Vagina (tissue), 2 donors: ENCODE results near the gene GID8. TPM values are rescaled to one million over a fixed set of nuclear protein-coding genes. Genes with fewer than 3 reads are reported as not detected.

Experiments
- DNase-seq, 2 donors: peaks; one replicate each; pipeline ENCODE4 v3.0.0-alpha.2; 2017; ENCODE audit errors: extremely low spot score in 2 of 2
- H3K27ac ChIP-seq: fragments of 200-600 bp; sonication (generic); one replicate; pipeline ENCODE4 v1.5.1; 2019
- H3K27me3 ChIP-seq: fragments of 200-600 bp; sonication (generic); one replicate; pipeline ENCODE4 v1.5.1; 2019
- H3K36me3 ChIP-seq, 2 donors: fragments of 200-600 bp; sonication (generic); one replicate each; pipeline ENCODE4 v1.5.1; 2017 to 2019
- H3K4me1 ChIP-seq: fragments of 200-600 bp; sonication (generic); one replicate; pipeline ENCODE4 v1.5.1; 2019
- H3K4me3 ChIP-seq, 2 donors: fragments of 200-600 bp; sonication (generic); 1 replicate in 1 of 2; 2 replicates in 1 of 2; pipeline ENCODE4 v1.5.1; 2016 to 2019
- H3K9me3 ChIP-seq: fragments of 200-600 bp; sonication (generic); one replicate; pipeline ENCODE4 v1.5.1; 2019
- POLR2A ChIP-seq, 2 donors: fragments of 450-650 bp; IDR thresholded peaks; one replicate each; pipeline ENCODE4 v1.6.1; 2017; ENCODE audit warnings: antibody characterized with exemption in 2 of 2, mild to moderate bottlenecking in 2 of 2, moderate library complexity in 2 of 2
- POLR2AphosphoS5 ChIP-seq, 2 donors: sonication (generic); formaldehyde crosslinking; IDR thresholded peaks; one replicate each; pipeline ENCODE4 v1.9.0; 2017; ENCODE audit warnings: antibody characterized with exemption in 2 of 2, mild to moderate bottlenecking in 2 of 2, low read depth in 1 of 2; ENCODE audit not compliant: insufficient read depth in 1 of 2
- intact Hi-C: fragments of 100-400 bp; cut with DNase I; formaldehyde crosslinking; loops from one replicate; pipeline ENCODE4 v1.15.1; 2023
- total RNA-seq: library from RNA; depleted of rRNA; stranded (reverse); fragments of >200 nt; gene quantifications from one replicate; pipeline ENCODE4 v1.2.3, GENCODE V29; 2016
- TF ChIP-seq, protein P1 (sequence below), 3 experiments: fragments of 450-650 bp in 2 of 3; fragments of 200-600 bp in 1 of 3; sonication (generic) in 1 of 3; IDR thresholded peaks; one replicate each; pipeline ENCODE4 v1.5.1; 2017 to 2019; ENCODE audit warnings: antibody characterized with exemption in 3 of 3, mild to moderate bottlenecking in 2 of 3, moderate library complexity in 2 of 3

The GID8 gene
- total RNA-seq, 1 donor from 2014 or later: 30.2 TPM

DNA sequence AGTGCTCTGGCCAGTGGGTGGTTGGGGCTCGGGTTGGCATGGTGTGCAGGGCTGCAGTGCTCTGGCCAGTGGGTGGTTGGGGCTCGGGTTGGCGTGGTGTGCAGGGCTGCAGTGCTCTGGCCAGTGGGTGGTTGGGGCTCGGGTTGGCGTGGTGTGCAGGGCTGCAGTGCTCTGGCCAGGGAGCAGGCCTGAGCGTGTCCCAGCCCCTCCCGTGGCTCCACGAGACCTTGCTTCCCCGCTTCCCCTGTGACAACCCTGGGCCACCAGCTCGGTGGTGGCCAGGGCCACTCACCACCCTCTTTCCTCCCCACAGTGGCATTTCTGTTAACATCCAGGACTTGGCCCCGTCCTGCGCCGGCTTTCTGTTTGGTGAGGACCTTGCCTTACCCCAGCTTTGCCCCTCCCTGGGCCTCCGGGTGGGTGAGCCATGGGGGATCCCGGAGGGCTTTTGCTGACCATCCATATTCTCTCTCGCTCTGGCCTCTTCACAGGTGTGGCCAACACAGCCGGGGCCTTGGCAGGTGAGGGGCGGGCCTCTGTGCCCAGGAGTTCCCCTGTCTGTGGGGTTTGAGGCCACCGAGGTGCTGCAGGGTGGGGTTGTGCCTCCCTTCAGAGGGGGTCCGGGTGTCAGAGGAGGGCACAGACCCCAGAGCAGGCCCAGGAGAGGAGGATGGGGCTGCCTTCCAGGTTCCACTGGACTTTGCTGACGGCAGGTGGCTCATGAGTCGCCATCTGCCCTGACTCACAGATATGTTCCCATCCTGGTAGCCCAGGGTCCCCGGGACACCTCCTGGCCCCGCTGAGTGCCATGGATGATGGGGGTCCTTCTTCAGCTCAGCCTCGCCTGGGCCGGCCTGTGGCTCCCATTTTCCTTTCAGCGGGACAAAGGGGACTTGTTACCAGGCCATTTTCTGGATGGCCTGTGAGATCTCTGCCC is 28.5 kb downstream of the GID8 start:
- H3K27me3 ChIP-seq: no peaks in the 10 kb centered on the region
- TF ChIP-seq POLR2AphosphoS5 (IDR thresholded peaks at IDR 0.05; ENCODE audit: insufficient read depth in 1 of 2, low read depth in 1 of 2): no peak
- no peak for TF ChIP-seq POLR2A (IDR thresholded peaks at IDR 0.05)
- DNase-seq: no peak
- no peaks in the 10 kb centered on the region for H3K4me1 ChIP-seq
- H3K9me3 ChIP-seq: no peaks in the 10 kb centered on the region
- intact Hi-C loops: no loop called here
- H3K27ac ChIP-seq: no peak overlapping the region
- no peaks in the 10 kb centered on the region for H3K36me3 ChIP-seq
- no peak overlapping the region for H3K4me3 ChIP-seq

- intact Hi-C loops: no loop called here
- no peaks in the 10 kb centered on the region for H3K36me3 ChIP-seq
- no peaks in the 10 kb centered on the region for H3K4me1 ChIP-seq
These were observed 29.2 kb downstream of the GID8 start for GRCh38 chr20:62967149-62967501.

GRCh38 chr20:62967628-62968351 is 29.8 kb downstream of the GID8 start:
- no peaks in the 10 kb centered on the region for H3K9me3 ChIP-seq
- H3K27me3 ChIP-seq: peaks cover under 1% of the 10 kb centered on the region
- no peak overlapping the region for H3K4me3 ChIP-seq
- no peak overlapping the region for H3K27ac ChIP-seq
- H3K4me1 ChIP-seq: peaks cover 4% of the 10 kb centered on the region
- TF ChIP-seq, protein P1, sequence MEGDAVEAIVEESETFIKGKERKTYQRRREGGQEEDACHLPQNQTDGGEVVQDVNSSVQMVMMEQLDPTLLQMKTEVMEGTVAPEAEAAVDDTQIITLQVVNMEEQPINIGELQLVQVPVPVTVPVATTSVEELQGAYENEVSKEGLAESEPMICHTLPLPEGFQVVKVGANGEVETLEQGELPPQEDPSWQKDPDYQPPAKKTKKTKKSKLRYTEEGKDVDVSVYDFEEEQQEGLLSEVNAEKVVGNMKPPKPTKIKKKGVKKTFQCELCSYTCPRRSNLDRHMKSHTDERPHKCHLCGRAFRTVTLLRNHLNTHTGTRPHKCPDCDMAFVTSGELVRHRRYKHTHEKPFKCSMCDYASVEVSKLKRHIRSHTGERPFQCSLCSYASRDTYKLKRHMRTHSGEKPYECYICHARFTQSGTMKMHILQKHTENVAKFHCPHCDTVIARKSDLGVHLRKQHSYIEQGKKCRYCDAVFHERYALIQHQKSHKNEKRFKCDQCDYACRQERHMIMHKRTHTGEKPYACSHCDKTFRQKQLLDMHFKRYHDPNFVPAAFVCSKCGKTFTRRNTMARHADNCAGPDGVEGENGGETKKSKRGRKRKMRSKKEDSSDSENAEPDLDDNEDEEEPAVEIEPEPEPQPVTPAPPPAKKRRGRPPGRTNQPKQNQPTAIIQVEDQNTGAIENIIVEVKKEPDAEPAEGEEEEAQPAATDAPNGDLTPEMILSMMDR (IDR thresholded peaks at IDR 0.05): no peak
- TF ChIP-seq POLR2AphosphoS5 (IDR thresholded peaks at IDR 0.05; ENCODE audit: insufficient read depth in 1 of 2, low read depth in 1 of 2) (no peak), POLR2A (IDR thresholded peaks at IDR 0.05) (no peak)
- H3K36me3 ChIP-seq: no peaks in the 10 kb centered on the region
- DNase-seq: no peak
- intact Hi-C loops: no loop called here

More at GRCh38 chr20:62967149-62967501, 29.2 kb downstream of the GID8 start:
- Histone ChIP-seq H3K4me3 (no peak overlapping the region), H3K27me3 (no peaks in the 10 kb centered on the region), H3K27ac (no peak overlapping the region), H3K9me3 (no peaks in the 10 kb centered on the region)
- DNase-seq: no peak
- TF ChIP-seq, protein P1 (IDR thresholded peaks at IDR 0.05): no peak
- TF ChIP-seq POLR2AphosphoS5 (IDR thresholded peaks at IDR 0.05; ENCODE audit: insufficient read depth in 1 of 2, low read depth in 1 of 2) (no peak), POLR2A (IDR thresholded peaks at IDR 0.05) (no peak)

- Histone ChIP-seq H3K4me1 (peaks cover 12% of the 10 kb centered on the region), H3K27ac (no peak overlapping the region), H3K36me3 (no peaks in the 10 kb centered on the region), H3K9me3 (no peaks in the 10 kb centered on the region), H3K4me3 (no peak overlapping the region), H3K27me3 (peaks cover 7% of the 10 kb centered on the region)
- intact Hi-C loops: no loop called here
- TF ChIP-seq, protein P1 (IDR thresholded peaks at IDR 0.05): no peak
- no peak for TF ChIP-seq POLR2A (IDR thresholded peaks at IDR 0.05)
- no peak for TF ChIP-seq POLR2AphosphoS5 (IDR thresholded peaks at IDR 0.05; ENCODE audit: insufficient read depth in 1 of 2, low read depth in 1 of 2)
- no peak for DNase-seq
These were observed 30.6 kb downstream of the GID8 start for GRCh38 chr20:62968378-62969178.

- DNase-seq: no peak
- Histone ChIP-seq H3K36me3 (no peaks in the 10 kb centered on the region), H3K9me3 (no peaks in the 10 kb centered on the region), H3K4me1 (peaks cover 12% of the 10 kb centered on the region), H3K27me3 (peaks cover 11% of the 10 kb centered on the region), H3K27ac (no peak overlapping the region), H3K4me3 (no peak overlapping the region)
- intact Hi-C loops: no loop called here
- TF ChIP-seq, protein P1 (IDR thresholded peaks at IDR 0.05): no peak
- no peak for TF ChIP-seq POLR2AphosphoS5 (IDR thresholded peaks at IDR 0.05; ENCODE audit: insufficient read depth in 1 of 2, low read depth in 1 of 2)
- TF ChIP-seq POLR2A (IDR thresholded peaks at IDR 0.05): no peak
These were observed 31.3 kb downstream of the GID8 start for GRCh38 chr20:62969179-62969760.
